ENCODE measurements around the gene EXOC4.

Gene EXOC4

DNA sequence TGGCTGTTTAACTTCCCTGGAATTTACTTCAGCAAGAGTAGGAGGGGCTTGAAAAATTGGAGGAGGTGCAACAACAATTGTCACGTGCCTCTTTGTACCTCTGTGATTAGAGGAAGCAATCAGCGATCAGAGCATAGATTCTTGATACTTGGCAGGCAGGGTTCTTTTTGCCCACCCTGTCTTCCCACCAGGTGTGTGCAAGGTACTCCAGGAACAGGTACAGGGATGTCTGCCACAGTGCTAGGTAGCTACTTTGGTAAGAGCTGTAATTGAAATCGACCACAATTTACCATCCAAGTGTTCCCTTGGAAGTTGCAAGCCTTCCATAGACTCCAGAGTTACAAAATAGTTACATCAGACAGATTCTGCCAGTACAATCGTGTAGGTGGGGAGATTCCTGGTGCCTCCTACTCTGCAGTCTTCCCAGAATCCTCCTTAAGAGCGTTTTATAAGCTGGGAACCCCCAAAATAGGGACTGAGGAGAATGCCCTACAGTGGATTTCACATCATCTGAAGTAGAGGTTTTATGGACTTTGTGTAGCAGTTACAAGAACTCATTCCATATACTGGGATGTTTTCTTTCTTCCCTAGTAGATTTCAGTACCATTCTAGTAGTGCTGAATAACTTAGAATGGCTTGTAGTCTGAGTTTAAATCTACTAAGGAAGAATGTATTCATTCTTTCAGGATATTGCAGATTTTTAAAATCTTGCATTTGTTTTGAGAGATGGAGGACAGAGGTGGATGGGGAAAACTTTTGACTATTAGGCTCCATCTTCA is 101.9 kb downstream of the EXOC4 start:
- DNase-seq = no peak
- in situ Hi-C loops (cut with MboI; ENCODE audit: low pct_unique_long_range_greater_than_20kb, low sequenced_read_pairs) = no loop called here

DNA sequence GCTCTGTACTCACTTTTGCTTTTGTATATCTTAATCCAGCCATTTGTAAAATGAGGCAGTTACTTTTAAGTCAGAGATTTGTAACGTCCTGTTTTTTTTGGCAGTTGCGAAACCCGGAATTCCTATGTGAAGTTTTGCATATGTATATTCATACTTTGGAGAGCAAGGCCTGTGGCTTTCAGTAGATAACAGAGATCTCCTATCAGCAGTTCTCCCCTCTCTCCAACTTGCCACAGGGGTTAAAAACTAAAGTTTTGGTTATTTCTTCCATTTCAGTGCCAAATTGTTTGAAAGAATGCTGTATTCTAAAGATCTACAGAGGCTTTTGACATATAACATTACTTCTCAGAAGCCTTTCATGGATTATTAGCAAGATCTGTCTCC is 102.4 kb downstream of the EXOC4 start:
- in situ Hi-C loops (cut with MboI; ENCODE audit: low pct_unique_long_range_greater_than_20kb, low sequenced_read_pairs) = no loop called here
- DNase-seq = peak; percentile 40

DNA sequence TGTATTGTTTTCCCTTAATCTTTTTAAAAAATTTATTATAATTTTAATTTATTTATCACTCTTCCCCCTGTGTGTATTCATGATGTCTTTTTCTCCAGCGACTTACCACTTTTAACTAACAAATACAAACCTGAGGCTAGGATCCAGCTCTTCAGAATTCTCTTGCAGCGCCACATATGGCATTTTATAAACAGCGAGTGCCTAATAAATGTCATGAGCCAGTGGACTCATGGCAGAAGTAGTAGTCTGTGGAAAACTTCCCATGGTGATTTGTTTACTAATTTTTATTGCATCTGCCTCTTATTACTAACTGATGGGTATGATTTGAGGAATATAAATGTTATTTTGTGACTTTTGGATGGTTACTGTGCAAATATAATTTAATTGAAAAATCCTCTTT is 102.9 kb downstream of the EXOC4 start:
- in situ Hi-C loops (cut with MboI; ENCODE audit: low pct_unique_long_range_greater_than_20kb, low sequenced_read_pairs) = no loop called here
- no peak for DNase-seq

DNA sequence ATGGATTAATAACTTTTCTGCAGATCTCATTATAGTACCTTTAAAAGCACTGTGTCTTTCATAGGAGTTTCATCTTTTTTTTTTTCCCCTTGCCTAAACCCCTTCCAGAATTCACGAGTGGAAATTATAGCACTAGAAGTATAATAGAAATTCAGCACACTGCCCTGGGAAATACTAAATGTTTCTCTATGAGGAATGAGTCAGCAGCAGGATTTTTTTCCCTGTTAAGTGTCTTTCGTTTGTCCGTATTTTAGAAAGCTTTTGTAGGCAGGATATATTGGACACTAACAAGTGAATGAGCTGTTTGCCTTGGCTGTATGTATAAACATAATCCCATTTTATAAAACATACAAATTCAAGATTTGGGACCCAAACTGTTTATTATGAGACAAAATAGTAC is 105.8 kb downstream of the EXOC4 start:
- in situ Hi-C loops (cut with MboI; ENCODE audit: low pct_unique_long_range_greater_than_20kb, low sequenced_read_pairs) = no loop called here
- DNase-seq = no peak

DNA sequence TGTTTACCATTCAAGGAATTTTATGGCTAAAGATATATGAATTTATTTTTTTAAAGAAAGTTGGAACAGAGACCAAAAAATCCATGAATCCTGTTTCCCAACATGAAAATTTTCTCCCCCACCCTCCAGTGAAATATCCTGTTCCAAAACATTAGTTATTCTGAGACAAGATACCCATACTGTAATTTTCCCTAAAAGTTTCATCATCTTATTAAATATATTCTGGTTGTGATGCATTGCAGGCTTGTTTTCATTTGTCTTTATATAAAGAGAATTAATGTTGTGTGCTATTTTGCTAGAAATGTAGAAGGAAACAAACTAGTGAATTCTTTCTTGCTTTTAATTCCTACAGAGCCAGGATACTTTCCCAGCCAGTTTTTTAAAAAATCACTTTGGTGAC is 106.6 kb downstream of the EXOC4 start:
- in situ Hi-C loops (cut with MboI; ENCODE audit: low pct_unique_long_range_greater_than_20kb, low sequenced_read_pairs) = no loop called here
- DNase-seq = no peak

DNA sequence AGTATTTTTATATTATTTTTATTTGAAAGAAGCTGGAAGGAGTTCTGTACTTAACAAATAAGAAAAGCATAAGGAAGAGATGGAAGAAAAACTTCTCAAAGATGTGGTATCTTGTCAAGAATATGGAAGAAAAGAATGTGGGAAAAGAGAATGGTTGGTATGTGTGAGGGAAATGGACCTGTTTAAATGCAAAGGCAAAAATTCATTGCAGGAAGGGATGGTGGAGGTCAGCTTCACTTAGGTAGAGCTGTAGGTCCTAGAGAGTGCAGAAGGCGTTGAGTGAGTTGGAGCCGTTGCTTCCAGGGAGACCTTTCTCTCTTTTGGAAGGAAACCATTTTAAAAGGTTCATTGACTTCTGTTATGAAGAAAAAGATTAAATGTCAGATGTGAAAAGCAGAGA is 107.3 kb downstream of the EXOC4 start:
- no peak for DNase-seq
- in situ Hi-C loops (cut with MboI; ENCODE audit: low pct_unique_long_range_greater_than_20kb, low sequenced_read_pairs) = no loop called here

DNA sequence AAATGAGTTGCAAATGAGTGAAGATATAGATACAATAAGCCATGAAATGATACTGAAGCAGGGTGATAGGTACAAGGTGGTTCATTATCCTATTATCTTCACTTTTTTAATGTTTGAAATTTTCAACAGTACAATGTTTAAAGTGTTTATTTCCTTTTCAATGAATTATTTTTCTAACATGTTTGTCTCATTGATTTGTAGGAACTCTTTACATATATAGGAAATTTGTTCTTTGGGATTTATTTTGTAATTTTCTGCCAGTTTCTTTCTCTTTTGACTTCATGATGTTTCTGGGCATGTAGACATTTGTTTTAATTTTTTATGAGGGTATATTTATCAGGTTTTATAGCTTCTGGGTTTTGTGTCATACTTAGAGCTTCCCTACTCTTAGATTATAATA is 108.9 kb downstream of the EXOC4 start:
- no peak for DNase-seq
- in situ Hi-C loops (cut with MboI; ENCODE audit: low pct_unique_long_range_greater_than_20kb, low sequenced_read_pairs) = no loop called here

DNA sequence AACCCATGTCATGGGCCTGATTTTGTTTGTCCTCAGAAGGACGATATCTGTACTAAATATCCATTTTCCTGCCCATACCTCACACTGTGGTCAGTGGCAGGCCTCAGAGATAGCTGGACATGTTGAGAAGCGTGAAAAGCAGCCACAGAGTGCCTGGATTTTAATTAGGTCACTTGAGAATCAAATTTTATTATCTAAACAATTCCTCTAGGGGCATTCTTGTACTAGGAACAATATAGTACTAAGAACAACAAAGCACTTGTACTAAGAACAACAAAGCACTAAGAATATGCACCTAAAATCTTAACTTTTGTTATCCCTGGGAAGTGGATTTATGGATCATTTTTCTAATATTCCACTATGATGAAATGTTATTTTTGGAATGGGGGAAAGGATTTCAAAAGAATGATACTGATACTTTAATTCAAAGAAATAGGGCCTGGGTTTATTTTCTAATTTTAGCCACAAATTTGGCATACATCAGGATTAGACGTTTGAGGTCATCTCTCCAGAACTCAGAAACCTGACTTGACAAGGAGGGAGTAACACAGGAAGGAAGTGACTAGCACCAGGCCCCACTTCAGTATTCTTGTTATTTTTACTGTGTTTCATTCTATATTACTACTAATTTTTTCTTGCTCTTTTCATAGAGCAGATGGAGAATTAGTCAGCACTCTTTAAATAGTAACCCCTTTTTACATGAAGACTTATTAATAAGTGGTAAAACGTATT is 112.2 kb downstream of the EXOC4 start:
- in situ Hi-C loops (cut with MboI; ENCODE audit: low pct_unique_long_range_greater_than_20kb, low sequenced_read_pairs) = no loop called here
- DNase-seq = peak; percentile 20

DNA sequence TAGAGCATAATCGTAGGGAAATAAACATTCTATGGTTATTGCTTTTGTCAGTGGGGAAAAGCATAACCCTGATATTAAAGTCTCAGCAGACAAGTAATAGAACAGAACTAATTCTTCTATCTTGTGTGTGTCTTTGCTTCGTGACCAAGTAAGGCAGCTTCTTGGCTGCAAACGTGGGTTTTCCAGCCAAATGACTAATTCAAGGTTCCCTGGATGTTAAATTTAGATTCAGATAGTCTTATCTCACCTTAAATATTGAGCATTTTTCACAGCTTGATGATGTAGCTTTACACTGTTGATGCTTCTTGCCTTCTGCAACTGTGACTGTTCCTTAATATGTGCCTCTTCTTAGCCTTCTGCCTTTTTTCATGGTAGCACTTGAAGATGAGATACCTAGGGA is 113.0 kb downstream of the EXOC4 start:
- DNase-seq = no peak
- in situ Hi-C loops (cut with MboI; ENCODE audit: low pct_unique_long_range_greater_than_20kb, low sequenced_read_pairs) = no loop called here

DNA sequence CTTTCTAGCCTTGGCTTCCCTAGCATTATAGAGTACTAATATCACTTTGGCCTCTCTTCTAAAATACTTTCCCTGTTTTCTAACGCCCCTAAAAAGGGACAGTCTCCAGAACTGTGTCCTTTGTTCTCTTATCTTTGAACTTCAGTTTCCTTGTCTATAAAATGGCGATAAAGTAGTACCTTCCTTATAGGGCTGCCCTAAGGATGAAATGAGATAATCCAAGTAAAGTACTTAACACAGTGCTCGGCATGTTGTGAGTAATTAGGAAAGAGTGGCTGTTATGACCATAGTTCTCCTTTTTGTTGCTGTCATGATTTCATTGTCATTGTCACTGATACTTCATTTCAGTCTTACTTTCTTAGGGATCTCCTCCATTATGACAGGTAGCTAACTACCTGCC is 114.7 kb downstream of the EXOC4 start:
- no peak for DNase-seq
- in situ Hi-C loops (cut with MboI; ENCODE audit: low pct_unique_long_range_greater_than_20kb, low sequenced_read_pairs) = no loop called here

DNA sequence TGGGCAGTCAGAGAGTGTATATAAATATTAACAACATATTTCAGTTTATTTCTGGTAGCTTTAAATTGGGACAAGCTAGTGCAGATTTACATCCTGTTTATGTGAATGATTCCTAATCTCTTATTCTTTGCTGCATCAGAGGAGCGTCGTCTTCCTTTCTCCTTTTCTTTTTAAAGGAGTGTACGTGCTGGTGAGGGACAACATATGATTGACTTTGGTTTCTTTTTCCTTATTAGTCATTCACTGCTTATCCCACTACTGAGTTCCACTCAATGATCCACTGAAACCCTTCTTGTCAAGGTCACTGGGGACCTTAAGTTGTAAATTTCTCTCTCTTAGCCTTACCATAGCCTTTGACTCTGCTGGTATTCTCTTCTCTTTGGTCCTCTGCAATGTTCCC is 116.3 kb downstream of the EXOC4 start:
- in situ Hi-C loops (cut with MboI; ENCODE audit: low pct_unique_long_range_greater_than_20kb, low sequenced_read_pairs) = no loop called here
- no peak for DNase-seq

DNA sequence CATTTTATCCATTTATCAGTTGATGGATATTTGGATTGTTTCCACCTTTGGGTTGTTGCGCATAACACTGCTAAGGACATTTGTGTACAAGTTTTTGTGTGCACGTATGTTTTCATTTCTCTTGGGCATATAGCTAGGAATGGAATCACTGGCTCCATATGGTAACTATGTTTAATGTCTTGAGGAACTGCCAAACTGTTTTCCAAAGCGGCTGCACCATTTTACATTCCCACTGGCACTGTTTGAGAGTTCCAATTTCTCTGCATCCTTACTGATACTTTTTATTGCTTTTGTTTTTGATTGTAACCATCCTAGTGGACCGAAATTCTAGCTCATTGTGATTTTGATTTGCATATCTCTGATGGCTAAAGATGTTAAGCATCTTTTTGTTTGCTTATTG is 118.7 kb downstream of the EXOC4 start:
- DNase-seq = no peak

DNA sequence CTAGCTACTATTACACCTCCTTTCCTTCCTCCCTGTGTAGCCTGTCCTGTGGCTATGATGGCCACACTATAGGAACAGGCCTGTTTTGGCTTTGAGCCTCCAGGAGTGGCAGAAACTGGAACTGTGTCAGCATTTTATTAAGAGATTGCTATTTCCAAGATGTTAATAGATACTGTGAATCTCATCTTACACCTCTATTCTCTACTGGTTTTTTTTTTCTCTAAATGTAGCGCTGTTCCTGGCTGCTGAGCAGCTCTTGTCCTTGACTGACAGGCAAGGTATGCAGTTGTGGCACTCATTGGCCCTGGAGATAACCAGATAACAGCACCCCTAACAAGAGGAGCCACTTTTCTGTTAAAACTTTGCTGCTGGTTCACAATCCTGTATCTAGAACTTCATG is 119.5 kb downstream of the EXOC4 start:
- DNase-seq = no peak
- in situ Hi-C loops (cut with MboI; ENCODE audit: low pct_unique_long_range_greater_than_20kb, low sequenced_read_pairs) = no loop called here

More for the DNA sequence above, 118.7 kb downstream of the EXOC4 start:
- in situ Hi-C loops (cut with MboI; ENCODE audit: low pct_unique_long_range_greater_than_20kb, low sequenced_read_pairs) = no loop called here

DNA sequence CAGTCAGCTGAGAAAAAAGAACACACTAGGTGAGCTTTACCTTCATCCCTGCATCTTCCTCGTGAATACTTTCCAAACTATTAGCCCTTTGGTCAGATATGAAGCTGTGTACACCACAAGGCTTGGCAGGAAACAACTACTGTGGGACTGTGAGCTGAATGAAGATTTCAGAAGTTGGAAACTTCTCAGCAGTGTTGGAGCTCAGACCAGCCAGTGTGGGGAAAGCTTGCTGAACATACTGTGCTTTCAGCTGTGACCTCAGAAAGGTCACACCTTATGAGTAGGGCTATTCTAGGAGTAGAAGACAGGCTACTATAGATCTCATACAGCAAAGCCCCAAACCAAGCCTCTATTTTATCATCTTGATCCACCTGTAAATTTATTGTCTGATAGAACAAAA is 123.6 kb downstream of the EXOC4 start:
- in situ Hi-C loops (cut with MboI; ENCODE audit: low pct_unique_long_range_greater_than_20kb, low sequenced_read_pairs) = no loop called here

DNA sequence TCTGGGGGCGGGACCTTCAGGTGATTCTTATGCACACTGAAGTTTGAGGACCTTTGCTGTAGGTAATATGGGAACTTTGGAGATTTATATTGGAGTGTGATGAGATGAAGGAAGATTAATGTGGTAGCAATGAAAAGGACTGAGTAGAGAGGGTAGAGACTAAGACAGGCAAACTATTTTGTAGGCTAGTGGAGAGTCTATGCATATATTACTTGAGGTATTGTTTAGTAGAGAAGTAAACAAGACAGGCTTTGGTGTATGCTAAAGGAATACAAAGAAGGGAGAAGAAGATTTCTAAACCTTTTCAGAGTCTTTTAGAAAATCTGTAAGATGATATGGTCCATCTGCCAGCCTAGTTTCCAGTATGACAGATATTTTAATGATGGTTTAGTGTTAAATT is 129.1 kb downstream of the EXOC4 start:
- in situ Hi-C loops (cut with MboI; ENCODE audit: low pct_unique_long_range_greater_than_20kb, low sequenced_read_pairs) = no loop called here
- no peak for DNase-seq

More for the DNA sequence above, 123.6 kb downstream of the EXOC4 start:
- no peak for DNase-seq

DNA sequence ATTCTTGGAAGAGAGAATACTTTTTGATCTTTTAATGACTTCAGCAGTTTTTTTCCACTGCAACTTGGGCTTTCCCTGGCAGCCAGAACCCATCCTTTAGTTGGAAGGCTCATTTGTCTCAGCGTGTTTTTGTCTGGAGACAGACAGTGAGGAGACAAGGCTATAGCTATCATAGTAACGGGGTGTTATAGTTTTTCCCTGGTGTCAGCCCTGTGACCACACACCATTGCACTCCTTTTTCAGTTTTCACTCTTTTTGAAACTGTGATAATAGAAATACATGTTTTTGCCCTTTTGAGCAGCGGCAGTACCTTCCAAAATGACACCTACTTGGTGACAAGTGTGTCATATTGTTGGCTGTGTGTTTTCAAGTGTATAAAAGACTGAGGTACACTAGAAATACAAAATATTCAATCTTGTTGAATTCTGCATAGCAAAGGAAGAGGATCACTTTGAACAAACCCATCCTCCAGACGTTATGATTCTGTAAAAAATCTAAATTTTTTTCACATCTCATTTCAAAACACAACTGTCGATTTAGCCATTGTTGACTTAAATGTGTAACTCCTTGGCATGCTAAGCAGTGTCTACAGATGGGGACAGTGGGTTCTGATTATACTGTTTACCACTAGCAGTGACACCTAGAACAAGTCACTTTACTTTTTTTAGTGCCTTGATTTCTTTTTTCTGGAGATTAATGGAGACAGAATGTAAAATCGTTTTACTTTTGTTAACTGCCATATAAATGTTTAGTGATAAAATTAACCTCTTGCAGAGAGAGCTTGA is 130.1 kb downstream of the EXOC4 start:
- no peak for DNase-seq
- in situ Hi-C loops (cut with MboI; ENCODE audit: low pct_unique_long_range_greater_than_20kb, low sequenced_read_pairs) = no loop called here

DNA sequence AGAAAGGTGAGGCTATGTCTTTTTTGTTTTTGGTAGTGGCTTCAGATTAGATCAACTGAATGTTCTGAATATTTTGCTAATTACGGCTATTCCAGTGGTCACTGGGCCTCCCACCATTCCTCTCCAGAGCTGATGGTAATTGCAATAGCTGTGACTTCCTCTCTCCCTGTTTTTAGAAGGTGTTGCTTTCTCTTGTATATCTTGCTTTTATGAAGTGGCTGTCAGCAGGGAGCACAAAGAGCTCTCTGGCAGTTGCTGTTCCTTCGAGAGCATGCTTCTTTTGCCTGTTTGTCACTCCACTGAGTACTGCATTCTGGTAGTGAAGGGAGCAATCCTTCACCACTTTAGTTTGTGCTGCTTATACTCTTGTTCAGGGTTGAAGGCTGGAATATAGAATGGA is 133.3 kb downstream of the EXOC4 start:
- no peak for DNase-seq
- in situ Hi-C loops (cut with MboI; ENCODE audit: low pct_unique_long_range_greater_than_20kb, low sequenced_read_pairs) = no loop called here

DNA sequence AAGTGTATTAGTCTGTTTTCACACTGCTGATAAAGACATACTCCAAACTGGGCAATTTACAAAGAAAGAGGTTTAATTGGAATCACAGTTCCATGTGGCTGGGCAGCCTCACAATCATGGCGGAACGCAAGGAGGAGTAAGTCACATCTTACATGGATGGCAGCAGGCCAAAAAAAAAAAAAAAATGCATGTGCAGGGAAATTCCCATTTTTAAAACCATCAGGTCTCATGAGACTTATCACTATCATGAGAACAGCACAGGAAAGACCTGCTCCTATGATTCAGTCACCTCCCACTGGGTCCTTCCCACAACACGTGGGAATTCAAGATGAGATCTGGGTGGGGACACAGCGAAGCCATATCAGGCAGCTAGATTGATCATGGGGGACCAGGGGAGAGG is 136.8 kb downstream of the EXOC4 start:
- in situ Hi-C loops (cut with MboI; ENCODE audit: low pct_unique_long_range_greater_than_20kb, low sequenced_read_pairs) = no loop called here
- DNase-seq = no peak

DNA sequence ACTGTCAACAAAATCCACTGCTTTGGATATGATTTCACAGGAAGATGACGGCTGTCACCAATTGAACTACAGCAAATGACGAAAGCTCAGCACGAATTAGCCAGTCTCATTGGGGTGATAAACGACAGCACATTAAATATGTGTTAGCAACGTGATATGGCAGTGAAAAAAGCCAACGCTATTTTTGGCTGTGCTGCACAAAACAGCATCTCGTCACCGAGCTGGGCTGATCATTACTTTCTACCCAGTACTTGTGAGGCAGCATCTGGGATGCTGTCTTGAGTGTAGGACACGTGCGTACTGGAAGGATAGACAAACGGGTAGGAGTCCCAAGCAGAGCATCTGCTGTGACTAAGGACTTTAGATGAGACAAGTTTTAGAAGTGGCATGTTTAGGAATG is 138.3 kb downstream of the EXOC4 start:
- DNase-seq = no peak
- in situ Hi-C loops (cut with MboI; ENCODE audit: low pct_unique_long_range_greater_than_20kb, low sequenced_read_pairs) = no loop called here

DNA sequence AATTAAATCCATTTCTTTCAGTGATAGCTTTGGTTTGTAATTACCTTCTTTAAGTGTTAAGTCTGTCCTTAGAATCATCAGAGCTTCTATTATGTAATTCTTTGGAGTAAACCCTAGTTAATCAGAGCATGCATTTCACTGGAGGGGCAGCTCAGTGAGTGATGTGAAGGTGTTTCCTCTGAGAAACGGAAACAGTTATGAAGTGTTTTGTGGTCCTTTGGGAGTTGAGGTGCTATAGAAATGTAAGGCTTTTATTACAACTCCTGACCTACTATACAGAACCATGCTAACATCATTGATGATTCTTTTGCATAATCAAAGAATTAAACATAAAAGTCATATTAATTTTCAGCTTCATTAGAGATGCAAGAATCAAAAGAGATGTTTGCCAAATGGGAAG is 141.5 kb downstream of the EXOC4 start:
- no peak for DNase-seq
- in situ Hi-C loops (cut with MboI; ENCODE audit: low pct_unique_long_range_greater_than_20kb, low sequenced_read_pairs) = no loop called here

Measured in KBM-7 (cell line).